Peyer's patch (tissue), 4 donors: Measurements from ENCODE around the gene CAMK2D. TPM values are rescaled to one million over a fixed set of nuclear protein-coding genes. Genes with fewer than 3 reads are reported as not detected.

ENCODE experiments used
- DNase-seq, 3 donors: peaks; one replicate each; pipeline ENCODE4 v3.0.0-alpha.2; 2017 to 2019
- H3K27ac ChIP-seq, 4 donors: fragments of 200-600 bp; sonication (generic); one replicate each; pipeline ENCODE4 v1.5.1; 2016 to 2019
- H3K27me3 ChIP-seq, 2 donors: fragments of 200-600 bp; sonication (generic); one replicate each; pipeline ENCODE4 v1.5.1; 2019
- H3K36me3 ChIP-seq, 3 donors: fragments of 200-600 bp; sonication (generic); one replicate each; pipeline ENCODE4 v1.5.1; 2016 to 2019
- H3K4me1 ChIP-seq, 4 donors: fragments of 200-600 bp; sonication (generic); one replicate each; pipeline ENCODE4 v1.5.1; 2016 to 2019
- H3K4me3 ChIP-seq, 4 donors: fragments of 200-600 bp; sonication (generic); 1 replicate in 3 of 4; 2 replicates in 1 of 4; pipeline ENCODE4 v1.5.1; 2016 to 2019; ENCODE audit warnings: mild to moderate bottlenecking in 1 of 4
- H3K9me3 ChIP-seq, 4 donors: fragments of 200-600 bp; sonication (generic); one replicate each; pipeline ENCODE4 v1.5.1; 2016 to 2019; ENCODE audit warnings: mild to moderate bottlenecking in 1 of 4
- POLR2A ChIP-seq, 2 donors: fragments of 450-650 bp; IDR thresholded peaks; one replicate each; pipeline ENCODE4 v1.5.1; 2017; ENCODE audit warnings: antibody characterized with exemption in 2 of 2, mild to moderate bottlenecking in 2 of 2, moderate library complexity in 2 of 2
- total RNA-seq, 4 donors: library from RNA; depleted of rRNA; stranded (reverse); fragments of >200 nt; gene quantifications; one replicate each; pipeline ENCODE4 v1.1.0, GENCODE V29; 2016
- TF ChIP-seq, protein P1 (sequence below), 6 experiments: fragments of 450-650 bp in 4 of 6; fragments of 200-600 bp in 2 of 6; sonication (generic) in 1 of 6; IDR thresholded peaks; one replicate each; pipeline ENCODE4 v1.5.1; 2017 to 2019; ENCODE audit warnings: antibody characterized with exemption in 6 of 6, mild to moderate bottlenecking in 3 of 6, moderate library complexity in 1 of 6

Gene CAMK2D
- total RNA-seq, 4 donors from 2014 or later = 38.8 to 125 (median 63.5) TPM

DNA sequence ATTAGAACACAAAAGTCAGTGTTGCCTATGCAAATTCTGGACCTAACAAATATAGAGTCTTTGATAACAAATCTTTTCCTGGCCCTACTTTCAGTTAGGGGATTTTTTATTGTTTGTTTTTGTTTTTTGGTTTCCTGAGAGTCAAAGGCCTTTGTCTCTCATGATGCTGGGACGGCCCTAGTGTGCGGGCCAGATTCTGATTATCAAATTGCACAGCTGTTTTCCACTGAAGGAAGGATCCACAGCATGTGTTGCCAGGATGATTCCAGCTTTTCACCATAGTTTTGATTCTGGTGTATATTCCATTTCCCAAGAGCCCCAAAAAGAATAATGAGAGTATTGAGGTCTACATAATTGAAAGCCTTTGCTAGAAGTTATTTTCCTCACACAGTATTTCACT, 248.2 kb downstream of the CAMK2D start:
- Histone ChIP-seq H3K36me3 (peaks cover 0 to 51% (median 0%) of the 10 kb centered on the region in 3 donors), H3K27ac (no peak overlapping the region), H3K4me1 (no peaks in the 10 kb centered on the region), H3K9me3 (no peaks in the 10 kb centered on the region), H3K27me3 (no peaks in the 10 kb centered on the region), H3K4me3 (no peak overlapping the region)
- DNase-seq = no peak
- TF ChIP-seq, protein P1, sequence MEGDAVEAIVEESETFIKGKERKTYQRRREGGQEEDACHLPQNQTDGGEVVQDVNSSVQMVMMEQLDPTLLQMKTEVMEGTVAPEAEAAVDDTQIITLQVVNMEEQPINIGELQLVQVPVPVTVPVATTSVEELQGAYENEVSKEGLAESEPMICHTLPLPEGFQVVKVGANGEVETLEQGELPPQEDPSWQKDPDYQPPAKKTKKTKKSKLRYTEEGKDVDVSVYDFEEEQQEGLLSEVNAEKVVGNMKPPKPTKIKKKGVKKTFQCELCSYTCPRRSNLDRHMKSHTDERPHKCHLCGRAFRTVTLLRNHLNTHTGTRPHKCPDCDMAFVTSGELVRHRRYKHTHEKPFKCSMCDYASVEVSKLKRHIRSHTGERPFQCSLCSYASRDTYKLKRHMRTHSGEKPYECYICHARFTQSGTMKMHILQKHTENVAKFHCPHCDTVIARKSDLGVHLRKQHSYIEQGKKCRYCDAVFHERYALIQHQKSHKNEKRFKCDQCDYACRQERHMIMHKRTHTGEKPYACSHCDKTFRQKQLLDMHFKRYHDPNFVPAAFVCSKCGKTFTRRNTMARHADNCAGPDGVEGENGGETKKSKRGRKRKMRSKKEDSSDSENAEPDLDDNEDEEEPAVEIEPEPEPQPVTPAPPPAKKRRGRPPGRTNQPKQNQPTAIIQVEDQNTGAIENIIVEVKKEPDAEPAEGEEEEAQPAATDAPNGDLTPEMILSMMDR (IDR thresholded peaks at IDR 0.05) = no peak
- no peak for TF ChIP-seq POLR2A (IDR thresholded peaks at IDR 0.05)

GRCh38 chr4:113512880-113513279, 248.7 kb downstream of the CAMK2D start:
- Histone ChIP-seq H3K36me3 (peaks cover 0 to 55% (median 0%) of the 10 kb centered on the region in 3 donors), H3K27me3 (no peaks in the 10 kb centered on the region), H3K9me3 (no peaks in the 10 kb centered on the region), H3K4me1 (no peaks in the 10 kb centered on the region), H3K4me3 (no peak overlapping the region), H3K27ac (no peak overlapping the region)
- no peak for DNase-seq
- TF ChIP-seq POLR2A (IDR thresholded peaks at IDR 0.05) = no peak
- TF ChIP-seq, protein P1 (IDR thresholded peaks at IDR 0.05) = no peak

- no peak for DNase-seq
- Histone ChIP-seq H3K36me3 (peaks cover 0 to 60% (median 0%) of the 10 kb centered on the region in 3 donors), H3K27me3 (no peaks in the 10 kb centered on the region), H3K9me3 (no peaks in the 10 kb centered on the region), H3K4me1 (no peaks in the 10 kb centered on the region), H3K27ac (no peak overlapping the region), H3K4me3 (no peak overlapping the region)
- TF ChIP-seq, protein P1 (IDR thresholded peaks at IDR 0.05) = no peak
- no peak for TF ChIP-seq POLR2A (IDR thresholded peaks at IDR 0.05)
These were observed 249.6 kb downstream of the CAMK2D start for GRCh38 chr4:113511944-113512343.

- no peaks in the 10 kb centered on the region for H3K4me1 ChIP-seq
- no peak for DNase-seq
- no peaks in the 10 kb centered on the region for H3K9me3 ChIP-seq
- no peak for TF ChIP-seq POLR2A (IDR thresholded peaks at IDR 0.05)
- TF ChIP-seq, protein P1 (IDR thresholded peaks at IDR 0.05) = no peak
- H3K27me3 ChIP-seq = no peaks in the 10 kb centered on the region
- no peak overlapping the region for H3K4me3 ChIP-seq
- no peak overlapping the region for H3K27ac ChIP-seq
- peaks cover 0 to 68% (median 0%) of the 10 kb centered on the region in 3 donors for H3K36me3 ChIP-seq
These were observed 251.7 kb downstream of the CAMK2D start for GRCh38 chr4:113509851-113510250.

DNA sequence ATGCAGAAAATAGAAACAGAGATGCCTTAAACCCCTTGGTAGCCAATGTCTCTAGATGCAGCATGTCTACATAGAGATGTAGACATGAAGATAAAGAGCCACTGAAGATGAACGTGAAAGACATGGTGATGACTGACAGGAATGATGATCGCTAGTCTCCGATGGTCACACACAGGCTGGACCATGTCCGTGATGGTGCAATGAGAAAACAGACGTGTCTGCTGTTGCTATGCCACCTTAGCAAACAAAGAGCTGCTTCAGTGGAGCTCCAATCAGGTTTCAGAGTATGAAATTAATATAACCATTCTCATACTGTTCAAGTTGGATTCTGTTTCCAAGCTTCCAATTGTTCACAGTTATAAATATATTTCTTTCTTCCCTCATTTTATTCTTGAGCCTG, 256.5 kb downstream of the CAMK2D start:
- Histone ChIP-seq H3K36me3 (peaks cover 0 to 48% (median 0%) of the 10 kb centered on the region in 3 donors), H3K27ac (no peak overlapping the region), H3K4me1 (no peaks in the 10 kb centered on the region), H3K9me3 (no peaks in the 10 kb centered on the region), H3K4me3 (no peak overlapping the region), H3K27me3 (no peaks in the 10 kb centered on the region)
- no peak for TF ChIP-seq POLR2A (IDR thresholded peaks at IDR 0.05)
- TF ChIP-seq, protein P1 (IDR thresholded peaks at IDR 0.05) = no peak
- DNase-seq = no peak

DNA sequence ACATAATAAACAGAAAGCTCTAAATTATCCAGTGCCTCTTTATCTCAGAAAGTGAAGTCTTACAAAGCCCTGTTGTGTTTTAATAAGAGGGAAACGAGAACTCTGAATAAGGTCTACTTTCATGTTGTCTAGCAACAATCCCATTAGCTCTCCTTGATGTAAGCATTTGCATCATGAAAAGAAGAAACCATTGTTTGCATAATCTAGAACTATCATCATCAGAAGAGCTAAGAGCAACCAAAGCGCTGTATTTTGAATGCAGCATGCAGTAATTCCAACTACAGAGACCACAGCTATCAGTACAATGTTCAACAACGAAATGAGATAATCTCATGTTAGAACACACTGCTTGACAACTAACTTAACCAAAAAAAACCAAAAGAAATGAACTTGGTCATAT, 257.1 kb downstream of the CAMK2D start:
- H3K27me3 ChIP-seq = no peaks in the 10 kb centered on the region
- TF ChIP-seq, protein P1 (IDR thresholded peaks at IDR 0.05) = no peak
- no peak for TF ChIP-seq POLR2A (IDR thresholded peaks at IDR 0.05)
- H3K36me3 ChIP-seq = peaks cover 0 to 52% (median 0%) of the 10 kb centered on the region in 3 donors
- no peaks in the 10 kb centered on the region for H3K4me1 ChIP-seq
- H3K4me3 ChIP-seq = no peak overlapping the region
- no peaks in the 10 kb centered on the region for H3K9me3 ChIP-seq
- no peak overlapping the region for H3K27ac ChIP-seq
- DNase-seq = no peak
